HepG2 (cell line): ENCODE measurements around the gene MICAL3. TPM values are rescaled to one million over a fixed set of nuclear protein-coding genes. Genes with fewer than 3 reads are reported as not detected.

Source experiments
- BATF2 ChIP-seq: sonication (generic); formaldehyde crosslinking; IDR thresholded peaks from 2 replicates; pipeline ENCODE4 v1.8.0; 2022; ENCODE audit warnings: mild to moderate bottlenecking, missing genetic modification reagents, moderate library complexity
- ZNF407 ChIP-seq: sonication (generic); formaldehyde crosslinking; IDR thresholded peaks from one replicate; pipeline ENCODE4 v1.5.1; 2020; ENCODE audit warnings: mild to moderate bottlenecking, missing genetic modification reagents; ENCODE audit errors: not compliant biosample characterization
- polyA plus RNA-seq, 8 experiments: library from polyadenylated mRNA; depleted of rRNA in 3 of 8; stranded (reverse) in 7 of 8; unstranded in 1 of 8; fragments of >200 nt; fragmentation: Illumina TruSeq in 4 of 8; extraction: Trizol in 4 of 8; gene quantifications; 2 replicates each; pipeline versions ENCODE4 v1.2.1 to v1.2.3, GENCODE V29; 2011 to 2016; ENCODE audit warnings: low read depth in 4 of 8, missing spikeins in 1 of 8, mixed read lengths in 1 of 8; ENCODE audit not compliant: insufficient read depth in 1 of 8
- total RNA-seq, 5 experiments: library from RNA; depleted of rRNA; stranded (reverse); fragments of >200 nt; fragmentation: Illumina TruSeq; extraction: Trizol; gene quantifications; 2 replicates each; pipeline ENCODE4 v1.2.3, GENCODE V29; 2016; ENCODE audit warnings: low read depth in 1 of 5

The MICAL3 gene
- total and polyA plus RNA-seq, 2 of the 13 experiments (the other 11 are each of a cell fraction or from before 2014, with no cell fraction given) = 5.3 to 12.5 TPM

GRCh38 chr22:17944256-17944655 lies 80.1 kb downstream of the MICAL3 start (continued):
- TF ChIP-seq ZNF407 (CRISPR knock-in tag) = no peak
- TF ChIP-seq BATF2 (CRISPR knock-in tag) = no peak
